NCI-H2107 treated with DMSO at 0.1 percent for 48 hours (cell line): ENCODE data around the gene PANK3.
"Not testable (repeated sequence)": the region's sequence is repeated elsewhere in the genome, so short reads cannot be mapped to it uniquely, and the experiment has no call there.

Source experiments
- DNase-seq: peaks from one replicate; lab custom pipeline; 2025; ENCODE audit not compliant: unreplicated experiment; lab: John Stamatoyannopoulos, UW

Gene PANK3

DNA sequence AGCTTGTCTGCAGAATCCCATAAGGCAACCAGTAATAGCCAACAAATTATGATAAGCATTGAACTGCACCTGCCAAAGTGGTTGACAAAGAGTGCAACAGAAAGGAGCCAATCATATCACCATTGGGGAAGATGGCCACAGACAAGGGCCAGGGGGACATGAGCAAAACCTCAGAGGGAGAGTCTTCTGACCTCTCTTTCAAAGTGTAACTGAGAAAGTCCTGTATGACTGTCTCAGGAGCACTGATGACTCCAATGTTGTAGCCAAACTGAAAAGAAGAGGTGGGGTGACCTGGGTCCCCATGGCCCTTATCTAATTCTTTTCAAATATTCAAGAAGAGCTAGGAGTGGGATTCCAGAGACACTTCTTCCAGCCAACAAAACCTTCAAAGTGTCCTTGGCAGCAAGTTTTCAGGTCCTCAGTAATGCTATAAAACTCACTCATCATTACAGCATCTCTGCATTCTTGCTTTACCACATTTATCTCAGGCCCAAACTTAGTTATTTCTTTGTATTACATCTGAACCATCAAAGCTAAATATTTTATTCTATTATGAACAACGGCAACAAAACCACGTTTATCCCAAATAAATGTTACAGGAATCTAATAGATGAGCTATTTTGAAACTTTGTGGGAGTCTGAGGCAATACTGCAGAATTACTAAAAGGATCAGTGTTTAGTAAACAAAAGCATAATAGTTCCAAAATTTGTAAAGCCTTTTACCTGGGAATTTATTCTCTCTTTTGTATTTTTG, 25.6 kb downstream of the PANK3 start:
- DNase-seq: no peak

DNA sequence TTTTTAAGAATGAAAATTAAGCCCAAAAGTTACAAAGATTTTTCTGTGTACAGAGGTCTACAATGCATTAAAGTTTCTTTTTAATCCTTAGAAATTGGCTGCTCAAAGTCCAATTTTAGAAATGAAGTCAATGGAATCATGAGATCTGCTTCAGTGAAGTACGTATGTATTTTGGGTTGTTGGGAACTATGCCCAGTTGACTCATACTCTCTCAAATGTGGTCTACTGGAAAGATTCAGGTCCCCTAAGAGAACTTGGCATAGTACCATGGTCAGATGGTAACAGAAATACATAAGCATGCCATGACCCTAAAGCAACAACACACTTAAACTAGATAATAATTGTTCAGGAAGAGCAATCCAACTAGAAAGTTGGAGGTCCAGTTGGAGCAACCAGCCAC, 27.0 kb downstream of the PANK3 start:
- DNase-seq: no peak

DNA sequence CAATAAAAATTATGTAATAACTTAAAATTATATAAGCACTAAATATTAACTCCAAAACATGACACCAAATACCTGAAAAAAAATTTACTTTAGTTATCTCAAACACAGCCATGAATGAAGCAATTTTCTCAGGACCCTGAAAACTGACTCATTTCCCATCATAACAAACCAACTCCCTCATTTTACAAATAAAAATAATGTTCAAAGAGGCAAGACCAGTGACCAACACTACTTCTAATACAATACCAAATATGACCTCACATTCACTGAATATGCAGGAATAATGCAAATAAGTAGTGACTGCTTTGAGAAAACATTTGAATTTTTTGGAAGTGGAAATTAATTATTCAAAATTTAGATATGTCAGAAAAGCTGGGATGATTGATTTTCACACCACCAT, 28.5 kb downstream of the PANK3 start:
- DNase-seq: no peak

DNA sequence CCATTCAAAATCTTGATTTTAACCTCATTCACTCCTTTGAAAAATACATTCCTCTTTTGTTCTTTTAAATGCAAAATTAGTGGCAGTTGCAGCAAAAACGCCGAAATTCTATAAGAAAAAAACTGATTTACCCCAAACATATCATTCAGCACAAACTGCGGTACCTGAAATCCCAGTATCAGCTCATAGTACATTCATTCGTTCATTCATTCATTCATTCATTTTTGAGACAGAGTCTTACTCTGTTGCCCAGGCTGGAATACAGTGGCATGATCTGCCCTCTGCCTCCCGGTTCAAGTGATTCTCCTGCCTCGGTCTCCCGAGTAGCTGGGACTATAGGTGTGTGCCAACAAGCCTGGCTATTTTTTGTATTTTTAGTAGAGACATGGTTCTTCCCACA, 29.6 kb downstream of the PANK3 start:
- DNase-seq: no peak

DNA sequence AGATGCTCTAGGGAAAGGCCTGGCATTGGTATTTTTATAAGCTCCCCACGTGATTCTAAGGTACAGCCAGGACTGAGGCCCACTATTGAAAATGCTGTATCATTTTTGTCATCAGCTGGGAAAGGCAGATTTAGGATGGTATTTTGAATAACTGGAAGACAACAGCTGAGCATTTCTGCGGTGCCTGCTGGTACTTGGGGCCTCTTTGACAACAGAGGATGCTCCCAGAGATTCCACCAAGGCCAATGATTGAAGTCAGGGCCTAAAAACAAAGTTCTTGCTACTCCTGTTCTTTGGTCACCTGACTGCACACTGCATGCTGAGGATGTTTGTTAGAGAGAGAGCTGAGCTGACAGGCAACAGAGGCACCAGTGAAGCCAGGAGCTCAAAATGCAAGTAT, 42.0 kb downstream of the PANK3 start:
- no peak for DNase-seq

DNA sequence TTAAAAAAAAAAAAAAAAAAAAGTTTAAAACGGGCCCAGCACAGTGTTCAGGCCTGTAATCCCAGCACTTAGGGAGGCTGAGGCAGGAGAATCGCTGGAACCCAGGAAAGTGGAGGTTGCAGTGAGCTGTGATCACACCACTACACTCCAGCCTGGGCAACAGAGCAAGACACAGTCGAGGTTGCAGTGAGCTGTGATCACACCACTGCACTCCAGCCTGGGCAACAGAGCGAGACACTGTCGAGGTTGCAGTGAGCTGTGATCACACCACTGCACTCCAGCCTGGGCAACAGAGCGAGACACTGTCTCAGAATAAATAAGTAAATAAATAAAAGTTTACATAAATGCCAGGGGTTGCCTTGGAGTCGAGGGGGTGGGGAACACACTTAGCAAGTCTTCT, 44.8 kb downstream of the PANK3 start:
- DNase-seq: not testable (repeated sequence)

DNA sequence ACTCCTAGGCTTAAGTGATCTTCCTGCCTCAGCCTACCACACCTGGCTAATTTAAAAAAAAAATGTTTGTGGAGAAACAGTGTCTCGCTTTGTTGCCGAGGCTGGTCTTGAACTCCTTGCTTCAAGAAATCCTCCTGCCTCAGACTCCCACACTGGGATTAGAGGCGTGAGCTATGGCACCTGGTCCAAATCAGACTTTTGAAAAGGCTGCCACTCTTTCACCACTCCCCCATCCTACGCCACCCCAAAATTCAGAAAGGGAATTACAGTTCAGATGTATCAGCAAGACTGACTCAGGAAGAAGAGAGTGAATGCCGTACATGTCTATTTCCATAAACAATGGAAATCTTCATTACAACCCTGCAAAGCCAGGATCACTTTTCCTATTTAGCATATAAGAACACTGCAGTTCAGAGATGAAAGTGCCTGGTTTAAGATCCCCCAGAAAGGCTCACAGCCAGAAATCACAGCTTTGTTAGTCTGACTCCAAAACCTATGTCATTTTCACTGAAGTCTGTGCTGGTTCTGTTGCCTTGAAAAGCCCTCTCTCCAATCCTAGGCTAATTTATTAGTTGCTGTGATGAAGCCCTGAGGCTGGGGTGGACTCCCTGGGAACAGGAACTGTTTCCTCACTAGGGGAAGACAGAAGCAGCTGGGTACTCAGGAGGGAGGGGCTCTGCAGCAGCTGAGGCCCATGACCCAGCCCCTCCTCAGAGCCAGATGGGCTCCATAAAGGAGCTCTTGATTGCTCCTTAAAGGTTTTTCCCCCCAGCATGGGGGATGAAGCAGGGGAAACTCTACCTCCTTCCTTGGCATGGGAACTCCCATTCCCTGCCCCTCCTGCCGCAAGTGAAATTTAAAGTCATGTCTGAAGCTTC, 46.9 kb downstream of the PANK3 start:
- no peak for DNase-seq

DNA sequence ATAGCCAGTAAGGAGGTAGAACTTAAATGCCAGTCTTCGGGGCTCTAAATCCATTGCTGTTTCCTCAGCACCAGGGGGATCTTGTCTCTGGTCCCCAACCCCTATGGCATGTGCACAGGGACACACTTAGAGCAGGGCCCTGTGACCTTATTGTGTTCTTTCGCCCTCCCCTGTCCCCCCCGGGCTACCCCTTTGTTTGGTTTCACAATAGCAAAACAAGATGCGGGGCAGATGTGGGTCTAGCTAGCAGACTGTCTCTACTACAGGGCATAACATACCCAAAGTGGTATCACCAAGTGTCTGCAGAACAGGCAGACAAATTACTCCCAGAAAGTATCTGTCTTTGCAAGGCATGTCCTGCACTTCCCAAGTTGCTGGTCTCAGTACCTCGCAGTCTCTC, 48.0 kb downstream of the PANK3 start:
- DNase-seq: no peak

DNA sequence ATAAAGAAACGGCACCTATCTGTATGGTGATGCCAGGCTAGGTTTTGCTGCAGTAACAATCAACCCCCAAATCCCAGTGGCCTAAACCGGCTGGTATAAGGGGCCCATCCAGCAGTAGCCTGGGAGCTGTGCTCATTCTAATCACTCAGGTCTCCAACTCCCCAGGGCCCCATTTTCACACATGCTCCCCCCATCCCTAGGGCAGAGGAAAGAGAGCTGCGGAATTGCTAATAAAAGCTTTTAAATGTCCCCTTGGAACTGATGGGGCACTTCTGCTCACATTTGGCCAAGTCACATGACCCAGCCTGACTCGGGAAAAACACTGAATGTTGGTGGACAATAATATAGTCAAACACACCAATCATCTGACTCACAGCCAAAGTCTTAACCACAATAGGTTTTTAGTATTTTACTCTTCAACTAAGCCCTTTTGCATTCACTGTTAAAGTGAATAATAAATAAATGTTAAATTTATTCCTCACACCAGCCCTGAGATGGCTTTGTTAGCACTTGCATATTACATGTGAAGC, 48.5 kb downstream of the PANK3 start:
- no peak for DNase-seq

DNA sequence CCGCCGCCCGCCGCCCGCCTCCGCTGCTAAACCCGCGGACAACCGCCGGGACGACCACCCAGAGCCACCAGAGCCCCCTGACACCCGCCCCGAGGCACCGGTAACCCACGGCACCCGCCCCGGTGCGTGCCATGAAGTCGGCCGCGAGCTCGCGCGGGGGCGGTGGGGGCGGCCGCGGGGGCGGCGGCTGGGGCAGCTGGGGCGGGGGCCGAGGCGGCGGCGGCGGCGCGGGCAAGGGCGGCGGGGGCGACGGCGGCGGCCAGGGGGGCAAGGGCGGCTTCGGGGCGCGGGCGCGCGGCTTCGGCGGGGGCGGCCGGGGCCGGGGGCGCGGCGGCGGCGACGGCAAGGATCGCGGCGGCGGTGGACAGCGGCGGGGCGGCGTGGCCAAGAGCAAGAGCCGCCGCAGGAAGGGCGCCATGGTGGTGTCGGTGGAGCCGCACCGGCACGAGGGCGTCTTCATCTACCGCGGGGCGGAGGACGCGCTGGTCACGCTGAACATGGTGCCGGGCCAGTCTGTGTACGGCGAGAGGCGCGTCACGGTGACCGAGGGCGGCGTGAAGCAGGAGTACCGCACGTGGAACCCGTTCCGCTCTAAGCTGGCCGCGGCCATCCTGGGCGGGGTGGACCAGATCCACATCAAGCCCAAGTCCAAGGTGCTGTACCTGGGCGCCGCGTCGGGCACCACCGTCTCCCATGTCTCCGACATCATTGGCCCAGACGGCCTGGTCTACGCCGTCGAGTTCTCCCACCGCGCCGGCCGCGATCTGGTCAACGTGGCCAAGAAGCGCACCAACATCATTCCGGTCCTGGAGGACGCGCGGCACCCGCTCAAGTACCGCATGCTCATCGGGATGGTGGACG, 49.6 kb downstream of the PANK3 start:
- no peak for DNase-seq

DNA sequence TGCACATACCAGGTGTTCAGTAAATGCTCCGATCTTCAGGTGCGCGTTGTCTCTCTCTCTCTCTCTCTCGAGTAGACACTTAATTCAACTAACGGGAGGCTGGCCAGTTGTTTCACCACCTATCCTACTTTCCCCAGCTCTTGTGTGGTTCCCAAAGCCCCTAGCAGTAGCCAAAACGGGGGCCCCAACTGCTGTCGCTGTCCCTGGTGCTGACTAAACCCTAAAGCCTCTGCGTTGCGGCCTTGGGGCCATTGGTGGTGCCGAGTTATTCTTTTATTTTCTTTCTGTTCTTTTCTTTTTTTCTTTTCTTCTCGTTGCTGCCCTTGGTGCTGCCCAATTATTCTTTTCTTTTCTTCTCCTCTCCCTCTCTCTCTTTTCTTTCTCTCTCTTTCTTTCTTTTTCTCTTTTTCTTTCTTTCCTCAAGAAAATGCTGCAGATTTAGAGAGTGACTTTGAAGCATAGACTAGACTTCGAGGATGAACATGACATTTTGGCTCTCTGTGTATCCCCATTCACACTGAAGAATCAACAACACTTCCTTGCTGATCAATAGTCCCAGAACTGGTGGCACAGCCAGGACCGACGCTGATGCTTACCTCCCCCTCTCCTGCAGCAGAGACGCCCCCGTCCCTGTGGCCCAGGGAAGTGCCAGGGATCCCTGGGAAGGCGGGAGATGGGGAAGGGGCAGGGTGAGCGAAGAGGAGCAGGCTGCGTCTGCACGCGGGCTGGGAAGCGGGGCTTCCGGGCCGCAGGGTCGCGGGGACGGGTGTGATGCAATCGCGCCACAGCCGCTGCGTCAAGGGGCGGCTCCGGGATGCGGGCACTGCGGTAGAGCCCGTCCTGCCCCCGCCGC, 50.4 kb downstream of the PANK3 start, which contains the start of gene FBLL1:
Gene FBLL1 (plus strand): TSS at position 785 of the 853 bp plus-strand sequence. CDS start 200 bp downstream, outside the sequence.
- no peak for DNase-seq

DNA sequence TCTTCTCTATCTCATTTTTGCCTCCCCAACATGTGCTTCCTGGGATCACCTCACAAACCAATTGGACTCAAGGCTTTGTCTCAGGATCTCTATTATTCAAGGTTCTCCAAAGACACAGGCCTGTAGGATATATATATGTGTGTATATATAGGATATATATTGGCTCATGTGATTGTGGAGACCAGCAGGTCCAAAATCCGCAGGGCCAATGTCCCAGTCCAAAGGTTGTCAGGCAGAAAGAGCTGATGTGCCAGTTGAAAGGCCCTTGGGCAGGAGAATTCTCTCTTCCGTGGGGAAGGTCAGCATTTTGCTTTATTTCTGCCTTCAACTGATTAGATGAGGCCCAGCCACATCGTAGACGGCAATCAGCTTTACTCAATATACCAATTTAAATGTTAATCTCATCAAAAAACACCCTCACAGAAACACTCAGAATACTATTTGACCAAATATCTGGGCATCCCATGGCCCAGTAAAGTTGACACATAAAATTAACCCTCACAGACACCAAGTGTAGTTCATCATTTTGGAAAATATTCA, 51.3 kb downstream of the PANK3 start:
- no peak for DNase-seq

DNA sequence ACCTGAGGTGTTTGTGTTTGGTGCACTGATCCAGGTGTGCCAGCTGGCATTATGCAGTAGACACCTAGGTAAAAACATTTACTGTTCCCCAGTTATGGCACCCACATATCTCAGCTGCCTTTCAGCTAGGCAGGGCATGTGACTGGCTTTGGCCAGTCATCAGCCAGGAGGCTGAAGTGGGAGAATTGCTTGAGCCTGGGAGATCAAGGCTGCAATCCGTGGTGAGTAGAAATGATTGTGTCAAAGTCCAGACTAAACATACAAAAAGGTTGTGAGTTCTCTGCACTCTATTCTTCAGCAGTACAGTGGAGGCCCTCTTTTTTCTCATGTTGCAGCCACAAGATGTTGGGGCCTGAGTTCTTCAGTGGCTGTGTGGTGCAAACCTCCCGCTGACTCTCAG, 53.3 kb downstream of the PANK3 start:
- no peak for DNase-seq

DNA sequence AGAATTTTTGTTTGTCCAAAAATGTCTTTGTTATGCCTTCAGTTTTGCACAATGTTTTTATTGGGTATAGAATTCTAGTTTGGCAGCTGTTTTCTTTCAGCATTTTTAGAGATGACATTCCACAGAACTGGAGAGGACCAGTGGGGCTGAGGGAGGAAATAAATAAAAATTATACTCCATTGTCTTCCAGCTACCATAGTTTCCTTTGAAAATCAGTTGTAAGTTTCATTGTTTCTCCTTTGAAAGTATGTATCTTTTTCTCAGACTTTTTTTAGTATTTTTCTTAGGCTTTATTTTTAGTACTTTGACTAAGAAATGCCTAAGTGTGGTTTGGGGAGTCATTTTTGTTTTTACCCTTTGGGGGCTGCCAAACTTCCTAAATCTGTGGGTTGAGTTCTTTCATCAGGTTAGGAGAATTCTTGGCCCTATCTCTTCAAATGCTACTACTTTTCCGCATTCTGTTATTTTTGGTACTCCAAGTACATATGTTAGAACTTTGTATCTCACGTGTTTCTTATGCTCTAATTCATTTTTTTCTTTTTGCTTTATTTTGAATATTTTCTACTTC, 65.2 kb downstream of the PANK3 start:
- DNase-seq: no peak

DNA sequence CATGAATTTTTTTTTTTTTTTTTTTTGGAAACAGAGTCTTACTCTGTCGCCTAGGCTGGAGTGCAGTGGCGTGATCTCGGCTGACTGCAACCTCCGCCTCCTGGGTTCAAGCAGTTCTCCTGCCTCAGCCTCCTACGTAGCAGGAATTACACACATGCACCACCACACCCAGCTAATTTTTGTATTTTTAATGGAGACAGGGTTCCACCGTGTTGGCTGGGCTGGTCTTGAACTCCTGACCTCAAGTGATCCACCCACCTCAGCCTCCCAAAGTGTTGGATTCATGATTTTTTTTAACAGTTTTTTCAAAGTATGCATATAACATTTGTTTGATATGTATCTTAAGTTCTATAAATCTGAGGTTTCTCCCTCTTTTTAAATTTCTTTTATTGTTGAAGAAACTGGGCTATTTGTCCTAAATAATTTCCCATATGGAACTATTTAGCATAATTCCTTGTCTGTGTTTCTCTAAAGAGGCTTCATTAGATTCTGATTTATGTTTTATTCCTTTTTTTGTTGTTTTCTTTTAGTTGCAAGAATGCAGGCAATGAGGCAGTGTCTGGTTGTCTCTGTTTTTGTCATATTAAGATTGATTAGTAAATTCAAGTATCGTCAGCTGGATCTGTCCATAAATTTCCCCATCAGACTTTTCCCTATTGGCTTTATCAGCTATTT, 76.5 kb downstream of the PANK3 start:
- no peak for DNase-seq
